Ovary (tissue), 3 donors: ENCODE results near the gene PRR5.

Experiments used
- CTCF ChIP-seq, 3 donors: fragments of 450-650 bp in 2 of 3; fragments of 200-600 bp in 1 of 3; IDR thresholded peaks; one replicate each; pipeline versions ENCODE4 v1.5.1 to v1.8.0; 2016 to 2022; ENCODE audit warnings: antibody characterized with exemption in 3 of 3, mild to moderate bottlenecking in 1 of 3
- POLR2A ChIP-seq: fragments of 450-650 bp; IDR thresholded peaks from one replicate; pipeline ENCODE4 v1.6.1; 2017; ENCODE audit warnings: antibody characterized with exemption, mild to moderate bottlenecking, moderate library complexity
- donor health status: DM: no; HTN: no; CAD: no.

- TF ChIP-seq CTCF (IDR thresholded peaks at IDR 0.05) (no peak), POLR2A (no peak)
These were observed 84.6 kb downstream of the PRR5 start for GRCh38 chr22:44786610-44787009.
